D721Med (cell line): ENCODE results near the gene RAB8B.

Source experiments
- DNase-seq: peaks from one replicate; pipeline ENCODE4 v3.0.0; 2011; ENCODE audit warnings: low spot score; ENCODE audit not compliant: insufficient read length
- FAIRE-seq: peaks from 2 replicates; lab custom pipeline; 2011; peaks lifted over from hg19 to GRCh38; lab: Jason Lieb, UNC
- CTCF ChIP-seq: IDR thresholded peaks from 2 replicates; pipeline ENCODE4 v1.5.1; 2012; ENCODE audit warnings: mild to moderate bottlenecking, control low read depth; ENCODE audit not compliant: insufficient read depth; ENCODE audit errors: missing control alignments

RAB8B gene

DNA sequence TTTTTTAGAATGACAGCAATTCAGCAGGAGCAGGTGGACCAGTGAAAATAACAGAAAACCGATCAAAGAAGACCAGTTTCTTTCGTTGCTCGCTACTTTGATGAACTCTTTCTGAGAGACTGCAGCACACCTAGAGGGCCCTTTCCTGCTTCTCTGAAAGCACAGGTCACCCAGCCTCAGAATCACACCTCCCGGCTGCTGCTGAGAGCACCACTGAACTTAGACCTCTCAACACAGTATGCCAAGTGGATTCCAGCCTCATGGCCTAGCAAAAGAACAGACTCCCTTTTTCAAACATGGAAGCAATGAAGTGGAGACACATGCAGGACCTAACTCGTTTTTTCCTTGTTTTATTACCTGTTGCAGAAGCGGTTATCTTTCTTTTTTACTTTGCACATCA, 74.1 kb downstream of the RAB8B start:
- no peak for TF ChIP-seq CTCF
- DNase-seq (no peak), FAIRE-seq (no peak)

DNA sequence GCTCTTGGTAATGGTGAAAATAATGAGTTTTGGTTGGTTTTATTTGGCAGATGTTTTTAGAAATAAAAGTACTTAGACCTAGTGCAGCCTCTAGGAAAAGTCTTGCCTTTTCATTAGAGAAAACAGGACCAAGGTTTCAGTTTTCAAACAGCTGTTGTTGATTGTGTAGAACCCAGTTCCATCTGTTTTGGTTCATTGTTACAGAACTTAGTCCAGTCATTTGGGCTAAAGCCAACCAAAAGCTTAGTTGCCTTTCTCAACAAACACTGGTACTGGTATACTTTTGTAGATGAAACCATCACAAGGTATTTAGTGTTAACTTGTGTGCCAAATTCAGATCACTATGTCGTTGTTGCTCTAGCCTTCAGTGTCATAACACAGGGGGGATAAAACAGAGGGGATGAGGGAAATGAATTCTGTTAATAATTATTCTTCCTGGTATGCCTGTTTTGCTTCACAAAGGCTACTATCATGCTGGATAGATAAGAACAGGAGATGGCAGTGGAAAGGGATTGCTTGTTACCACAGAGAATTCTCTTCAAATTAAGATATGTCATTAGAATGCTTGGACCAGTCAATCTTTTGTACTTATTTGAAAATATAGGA, 75.4 kb downstream of the RAB8B start:
- no peak for TF ChIP-seq CTCF
- DNase-seq (no peak), FAIRE-seq (no peak)

DNA sequence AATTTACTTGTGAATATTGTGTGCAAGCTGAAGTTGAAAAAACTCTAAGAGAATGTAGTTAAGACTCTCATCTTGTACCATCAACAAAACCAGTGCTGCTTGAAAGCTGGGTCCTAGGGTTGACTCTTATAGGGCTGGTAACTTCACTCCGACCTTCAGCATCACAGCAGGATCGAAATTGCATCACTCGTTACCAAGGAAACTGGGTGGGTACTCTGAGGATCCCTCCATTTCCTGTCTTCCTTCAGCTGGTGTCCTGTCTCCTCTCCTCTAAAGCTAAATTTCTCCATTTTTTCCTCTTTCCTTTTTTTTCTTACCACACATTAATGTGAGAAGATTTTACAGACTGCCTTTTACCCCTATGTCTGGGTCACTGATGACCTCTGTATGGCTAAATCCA, 85.0 kb downstream of the RAB8B start:
- no peak for FAIRE-seq
- DNase-seq: no peak
- no peak for TF ChIP-seq CTCF

DNA sequence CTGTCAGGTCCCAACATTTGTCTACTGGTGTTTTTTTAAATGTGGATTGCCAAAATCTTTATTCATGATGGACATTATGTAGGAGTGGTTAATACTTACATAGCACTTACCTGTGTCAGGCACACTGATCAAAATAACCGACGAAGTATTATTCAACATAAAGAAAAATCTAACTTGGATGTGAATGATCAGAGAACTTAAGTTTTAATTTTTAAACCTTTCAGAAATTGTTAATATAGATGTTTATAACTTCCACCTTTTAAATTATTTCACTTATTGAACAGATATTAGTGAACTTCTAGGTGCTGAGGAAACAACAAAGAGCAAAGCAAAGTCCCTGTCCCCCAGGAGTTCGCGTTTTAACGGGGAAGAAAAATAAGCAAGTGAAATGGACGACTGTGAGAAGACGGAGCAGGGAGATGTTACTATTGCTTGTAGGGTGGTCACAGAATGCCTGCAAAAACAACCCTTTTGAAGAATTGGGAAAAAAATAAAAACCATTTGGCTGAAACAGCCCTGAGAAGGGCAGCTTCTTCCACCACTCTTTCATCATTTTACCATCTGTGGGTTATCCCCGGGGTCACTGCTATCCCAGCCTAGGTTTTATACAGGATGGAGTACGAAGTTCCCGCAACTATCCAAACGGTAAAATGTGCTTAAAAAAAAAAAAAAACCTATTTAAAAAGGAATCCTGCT, 87.1 kb downstream of the RAB8B start:
- no peak for TF ChIP-seq CTCF
- FAIRE-seq: no peak
- DNase-seq: no peak

GRCh38 chr15:63277038-63277892, 87.9 kb downstream of the RAB8B start, which contains the start of gene APH1B:
Gene APH1B, plus strand, starts transcription at chr15:63277605. Its CDS starts 19 bp downstream, at chr15:63277624.
- TF ChIP-seq CTCF: no peak
- FAIRE-seq (no peak), DNase-seq (peak; percentile 55)

GRCh38 chr15:63277893-63278456, 88.6 kb downstream of the RAB8B start:
- DNase-seq: no peak
- TF ChIP-seq CTCF: no peak
- FAIRE-seq: no peak
